ACC112 (cell line): ENCODE measurements around the gene CFAP58.

Source experiments
- H2AFZ ChIP-seq: fragments of 200-600 bp; sonication (generic); one replicate; pipeline ENCODE4 v1.6.0; 2017; ENCODE audit warnings: antibody characterized with exemption, low read length; ENCODE audit not compliant: unreplicated experiment
- H3K27ac ChIP-seq: fragments of 200-600 bp; sonication (generic); 2 replicates; pipeline ENCODE4 v1.5.1; 2014; ENCODE audit warnings: low read depth, mild to moderate bottlenecking, antibody characterized with exemption, low read length, moderate library complexity
- H3K27me3 ChIP-seq: fragments of 200-600 bp; sonication (generic); 2 replicates; pipeline ENCODE4 v1.6.1; 2014; ENCODE audit warnings: mild to moderate bottlenecking, antibody characterized with exemption, low read length, moderate library complexity, mixed read lengths; ENCODE audit not compliant: insufficient read depth
- H3K36me3 ChIP-seq: fragments of 200-600 bp; sonication (generic); 2 replicates; pipeline ENCODE4 v1.6.1; 2016; ENCODE audit warnings: mild to moderate bottlenecking, antibody characterized with exemption, low read length, moderate library complexity, mixed read lengths; ENCODE audit not compliant: insufficient read depth
- H3K4me1 ChIP-seq: fragments of 200-600 bp; sonication (generic); one replicate; pipeline ENCODE4 v1.6.1; 2016; ENCODE audit warnings: low read length, mixed read lengths; ENCODE audit not compliant: insufficient read depth, unreplicated experiment, control insufficient read depth
- H3K4me3 ChIP-seq: fragments of 200-600 bp; sonication (generic); 2 replicates; pipeline ENCODE4 v1.5.1; 2014; ENCODE audit warnings: mild to moderate bottlenecking, low read depth, low read length
- H3K79me2 ChIP-seq: fragments of 200-600 bp; sonication (generic); one replicate; pipeline ENCODE4 v1.6.0; 2016; ENCODE audit warnings: low read length; ENCODE audit not compliant: control insufficient read depth, unreplicated experiment, insufficient read depth

Gene CFAP58

GRCh38 chr10:104348601-104349000, 5.0 kb upstream of the CFAP58 start:
- Histone ChIP-seq H3K4me1 (peaks cover 30% of the 10 kb centered on the region), H3K36me3 (no peaks in the 10 kb centered on the region), H3K27me3 (no peaks in the 10 kb centered on the region), H3K27ac (no peak overlapping the region), H3K79me2 (peaks cover 5% of the 10 kb centered on the region), H2AFZ (no peak overlapping the region), H3K4me3 (no peak overlapping the region)

- H3K36me3 ChIP-seq, result no peaks in the 10 kb centered on the region
- peaks cover 5% of the 10 kb centered on the region for H3K79me2 ChIP-seq
- peak overlapping the region; percentile 73 for H3K27ac ChIP-seq
- H3K4me3 ChIP-seq, result peak overlapping the region; percentile 46
- H3K27me3 ChIP-seq, result no peaks in the 10 kb centered on the region
- peaks cover 33% of the 10 kb centered on the region for H3K4me1 ChIP-seq
- peak overlapping the region; percentile 64 for H2AFZ ChIP-seq
Measured at GRCh38 chr10:104349623-104350126, 4.0 kb upstream of the CFAP58 start.

GRCh38 chr10:104350127-104350635, 3.5 kb upstream of the CFAP58 start:
- H3K4me3 ChIP-seq, result peak overlapping the region; percentile 46
- no peaks in the 10 kb centered on the region for H3K27me3 ChIP-seq
- H3K79me2 ChIP-seq, result peaks cover 5% of the 10 kb centered on the region
- peaks cover 33% of the 10 kb centered on the region for H3K4me1 ChIP-seq
- H3K27ac ChIP-seq, result peak overlapping the region; percentile 73
- H2AFZ ChIP-seq, result peak overlapping the region; percentile 64
- no peaks in the 10 kb centered on the region for H3K36me3 ChIP-seq

DNA sequence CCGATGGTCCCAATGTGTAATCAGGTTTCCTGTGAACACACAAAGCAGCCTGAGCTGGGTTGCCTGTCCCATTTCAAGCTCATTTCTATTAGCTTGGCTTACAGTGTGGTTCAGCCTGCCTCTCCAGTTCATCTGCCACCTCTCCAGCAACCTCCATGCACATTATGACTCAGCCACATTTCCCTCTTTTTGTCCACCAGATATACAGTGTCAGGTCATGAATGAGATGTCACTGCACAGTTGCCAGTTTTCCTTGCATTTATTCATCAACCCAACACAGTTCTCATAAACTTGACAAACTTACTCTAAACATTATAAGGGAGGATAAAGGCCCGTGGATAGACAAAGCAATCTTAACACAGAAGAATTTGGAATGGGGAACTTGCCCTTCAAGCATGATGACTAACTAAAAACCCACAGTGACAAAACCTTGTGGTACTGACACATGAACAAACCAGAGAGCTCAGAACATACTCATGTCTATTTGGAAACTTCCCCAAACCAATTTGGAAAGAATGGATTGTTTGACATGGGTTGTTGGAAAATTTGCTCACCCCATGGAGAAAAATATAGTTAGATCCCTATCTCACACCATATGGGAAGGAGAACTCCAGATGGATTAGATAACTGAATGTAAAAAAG, 2.5 kb upstream of the CFAP58 start:
- Histone ChIP-seq H3K4me3 (peak overlapping the region; percentile 79; the same call in 1 of the 2 replicates), H3K79me2 (peaks cover 5% of the 10 kb centered on the region), H2AFZ (no peak overlapping the region), H3K4me1 (peaks cover 33% of the 10 kb centered on the region), H3K27ac (peak overlapping the region; percentile 73), H3K36me3 (no peaks in the 10 kb centered on the region), H3K27me3 (no peaks in the 10 kb centered on the region)

GRCh38 chr10:104351919-104352318, 1.7 kb upstream of the CFAP58 start:
- peaks cover 33% of the 10 kb centered on the region for H3K4me1 ChIP-seq

GRCh38 chr10:104359811-104360210, 6.2 kb downstream of the CFAP58 start:
- no peak overlapping the region for H3K4me3 ChIP-seq
- H3K27ac ChIP-seq, result no peak overlapping the region
- no peaks in the 10 kb centered on the region for H3K27me3 ChIP-seq
- no peaks in the 10 kb centered on the region for H3K79me2 ChIP-seq
- H3K36me3 ChIP-seq, result no peaks in the 10 kb centered on the region
- no peak overlapping the region for H2AFZ ChIP-seq
- no peaks in the 10 kb centered on the region for H3K4me1 ChIP-seq

More at GRCh38 chr10:104351919-104352318, 1.7 kb upstream of the CFAP58 start:
- Histone ChIP-seq H3K27me3 (no peaks in the 10 kb centered on the region), H3K79me2 (peaks cover 5% of the 10 kb centered on the region), H2AFZ (no peak overlapping the region), H3K36me3 (no peaks in the 10 kb centered on the region), H3K4me3 (peak overlapping the region; percentile 79), H3K27ac (peak overlapping the region; percentile 73)

DNA sequence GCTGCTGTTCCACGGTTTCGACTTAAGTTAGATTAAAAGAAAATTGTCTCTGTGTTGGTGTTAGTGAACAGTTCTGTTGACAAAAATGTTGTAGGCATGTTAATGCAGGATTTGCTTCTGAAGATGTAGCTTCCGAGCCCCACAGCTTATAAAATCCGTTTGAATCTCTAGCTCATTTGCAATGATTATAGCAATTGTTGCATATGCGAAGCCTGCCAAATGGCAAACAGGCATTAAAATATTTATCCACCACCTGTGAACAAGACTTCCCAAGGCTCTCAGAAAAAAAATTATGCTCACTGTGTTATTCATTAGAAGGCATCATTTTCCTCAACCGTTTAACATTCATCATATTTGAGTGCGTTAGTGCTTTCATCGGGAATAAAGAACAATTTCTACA, 14.3 kb downstream of the CFAP58 start:
- Histone ChIP-seq H2AFZ (no peak overlapping the region), H3K4me3 (no peak overlapping the region), H3K27ac (no peak overlapping the region), H3K4me1 (no peaks in the 10 kb centered on the region), H3K27me3 (no peaks in the 10 kb centered on the region), H3K36me3 (peaks cover 10% of the 10 kb centered on the region), H3K79me2 (no peaks in the 10 kb centered on the region)

DNA sequence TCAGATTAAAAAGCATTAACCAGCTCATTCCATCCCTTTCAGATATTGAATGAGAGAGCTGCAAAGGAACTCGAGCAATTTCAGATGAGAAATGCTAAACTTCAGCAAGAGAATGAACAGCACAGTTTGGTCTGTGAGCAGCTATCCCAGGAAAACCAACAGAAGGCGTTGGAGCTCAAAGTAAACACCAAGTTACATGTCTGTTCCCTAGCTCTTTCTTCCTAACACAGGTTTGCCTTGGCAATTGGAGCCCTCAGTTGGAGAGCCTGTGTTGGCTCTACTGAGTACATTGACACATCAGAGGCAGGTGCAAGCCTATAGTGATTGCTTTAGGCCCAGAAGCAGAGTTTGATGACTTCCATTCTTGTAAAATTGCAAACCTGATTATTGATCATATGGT, 14.7 kb downstream of the CFAP58 start:
- no peak overlapping the region for H2AFZ ChIP-seq
- peaks cover 10% of the 10 kb centered on the region for H3K36me3 ChIP-seq
- no peaks in the 10 kb centered on the region for H3K27me3 ChIP-seq
- H3K27ac ChIP-seq, result no peak overlapping the region
- H3K4me3 ChIP-seq, result no peak overlapping the region
- H3K79me2 ChIP-seq, result no peaks in the 10 kb centered on the region
- H3K4me1 ChIP-seq, result no peaks in the 10 kb centered on the region

DNA sequence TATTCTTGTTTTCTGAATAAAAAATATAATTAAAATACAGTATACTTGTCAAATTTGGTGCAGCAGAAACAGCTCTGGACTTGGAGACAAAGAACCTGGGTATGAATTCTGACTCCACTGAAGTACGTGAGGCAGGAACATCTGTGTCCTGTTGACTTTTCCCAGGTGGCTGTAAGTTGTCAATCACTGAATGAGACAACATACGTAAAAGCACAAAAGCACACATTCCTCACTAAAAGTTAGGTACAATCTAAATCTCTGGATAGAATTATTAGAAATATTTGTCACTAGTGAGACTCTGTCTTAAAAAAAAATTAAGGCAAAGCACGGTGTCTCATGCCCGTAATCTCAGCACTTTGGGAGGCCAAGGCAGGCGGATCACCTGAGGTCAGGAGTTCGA, 18.1 kb downstream of the CFAP58 start:
- no peaks in the 10 kb centered on the region for H3K27me3 ChIP-seq
- H3K36me3 ChIP-seq, result peaks cover 10% of the 10 kb centered on the region
- no peak overlapping the region for H3K4me3 ChIP-seq
- no peaks in the 10 kb centered on the region for H3K79me2 ChIP-seq
- no peak overlapping the region for H2AFZ ChIP-seq
- no peak overlapping the region for H3K27ac ChIP-seq
- no peaks in the 10 kb centered on the region for H3K4me1 ChIP-seq

- H3K27me3 ChIP-seq, result no peaks in the 10 kb centered on the region
Measured at GRCh38 chr10:104374591-104374990, 21.0 kb downstream of the CFAP58 start.

GRCh38 chr10:104376784-104377300, 23.2 kb downstream of the CFAP58 start:
- H2AFZ ChIP-seq, result no peak overlapping the region
- no peak overlapping the region for H3K4me3 ChIP-seq
- H3K36me3 ChIP-seq, result no peaks in the 10 kb centered on the region
- H3K4me1 ChIP-seq, result no peaks in the 10 kb centered on the region
- H3K27me3 ChIP-seq, result no peaks in the 10 kb centered on the region
- no peaks in the 10 kb centered on the region for H3K79me2 ChIP-seq
- H3K27ac ChIP-seq, result no peak overlapping the region

More at GRCh38 chr10:104374591-104374990, 21.0 kb downstream of the CFAP58 start:
- Histone ChIP-seq H3K27ac (no peak overlapping the region), H3K4me3 (no peak overlapping the region), H2AFZ (no peak overlapping the region), H3K79me2 (no peaks in the 10 kb centered on the region), H3K4me1 (no peaks in the 10 kb centered on the region), H3K36me3 (peaks cover 10% of the 10 kb centered on the region)
